Measurements from ENCODE around the gene FBLN1. TPM values are rescaled to one million over a fixed set of nuclear protein-coding genes. Genes with fewer than 3 reads are reported as not detected.

Gene FBLN1
- total and polyA plus RNA-seq, 2 donors (not counting 1 experiment from before 2014, with no cell fraction given) = not detected

GRCh38 chr22:45469281-45470073, 33.2 kb upstream of the FBLN1 start:
- Histone ChIP-seq H3K79me2 (ENCODE audit: control insufficient read depth, insufficient read depth, low read length) (no peaks in the 10 kb centered on the region), H3K4me3 (ENCODE audit: control extremely low read depth in 1 of 5, extremely low read depth in 1 of 5, insufficient read depth in 1 of 5, low read depth in 2 of 5, low read length in 4 of 5) (no peak overlapping the region), H3K36me3 (replicated peaks in 1 of 2; ENCODE audit: control extremely low read depth in 1 of 2, control insufficient read depth in 1 of 2, extremely low read depth in 1 of 2, insufficient read depth in 2 of 2, low read length in 1 of 2) (no peaks in the 10 kb centered on the region), H2AFZ (ENCODE audit: insufficient read depth, low read depth, low read length, poor library complexity, severe bottlenecking) (no peak overlapping the region), H3K4me2 (replicated peaks; ENCODE audit: low read depth, low read length, poor library complexity, severe bottlenecking) (no peak overlapping the region), H3K9me3 (ENCODE audit: control extremely low read depth in 1 of 3, control insufficient read depth in 2 of 3, insufficient read depth in 1 of 3, low read length in 2 of 3) (peaks cover 0 to 12% (median 0%) of the 10 kb centered on the region in 3 donors), H4K20me1 (ENCODE audit: control insufficient read depth, insufficient read depth, low read length, poor library complexity, severe bottlenecking) (no peaks in the 10 kb centered on the region), H3K27me3 (replicated peaks in 1 of 4; ENCODE audit: control extremely low read depth in 1 of 4, control insufficient read depth in 3 of 4, insufficient read depth in 4 of 4, low read length in 3 of 4) (no peaks in the 10 kb centered on the region), H3K4me1 (ENCODE audit: control insufficient read depth in 2 of 2, insufficient read depth in 2 of 2, low read length in 2 of 2) (no peaks in the 10 kb centered on the region), H3K9ac (ENCODE audit: low read length) (no peak overlapping the region), H3K27ac (ENCODE audit: low read length in 2 of 2) (no peak overlapping the region)
- TF ChIP-seq EZH2 (IDR thresholded peaks at IDR 0.05; ENCODE audit: borderline replicate concordance, insufficient read depth, low read depth, low read length, poor library complexity, severe bottlenecking) = no peak
- no peak for TF ChIP-seq CTCF (IDR thresholded peaks at IDR 0.05)
- Mint-ChIP-seq H3K27ac (no peak overlapping the region), H3K9me3 (ENCODE audit: insufficient read depth) (no peaks in the 10 kb centered on the region), H3K27me3 (peaks cover 15% of the 10 kb centered on the region), H3K4me1 (no peaks in the 10 kb centered on the region), H3K4me3 (no peak overlapping the region)
- WGBS (ENCODE audit: insufficient coverage) = 100% methylated on average over 2 of the region's 8 CpGs
- CTCF ChIA-PET = no interaction called here
- POLR2A ChIA-PET = no interaction called here
- ATAC-seq (ENCODE audit: low read depth) = no peak
- DNase-seq = no peak
- intact Hi-C loops (cut with micrococcal nuclease) = no loop called here

GRCh38 chr22:45470871-45471270, 31.8 kb upstream of the FBLN1 start:
- no peaks in the 10 kb centered on the region for H3K9me3 Mint-ChIP-seq (ENCODE audit: insufficient read depth)
- no peak for TF ChIP-seq EZH2 (IDR thresholded peaks at IDR 0.05; ENCODE audit: borderline replicate concordance, insufficient read depth, low read depth, low read length, poor library complexity, severe bottlenecking)
- no peak for TF ChIP-seq CTCF (IDR thresholded peaks at IDR 0.05)
- H3K27me3 Mint-ChIP-seq = peaks cover 25% of the 10 kb centered on the region
- 92% methylated on average over 7 of the region's 11 CpGs for WGBS (ENCODE audit: insufficient coverage)
- no peak overlapping the region for H3K4me2 ChIP-seq (replicated peaks; ENCODE audit: low read depth, low read length, poor library complexity, severe bottlenecking)
- no peak overlapping the region for H2AFZ ChIP-seq (ENCODE audit: insufficient read depth, low read depth, low read length, poor library complexity, severe bottlenecking)
- no peak overlapping the region for H3K9ac ChIP-seq (ENCODE audit: low read length)
- no peaks in the 10 kb centered on the region for H3K79me2 ChIP-seq (ENCODE audit: control insufficient read depth, insufficient read depth, low read length)
- no peaks in the 10 kb centered on the region for H4K20me1 ChIP-seq (ENCODE audit: control insufficient read depth, insufficient read depth, low read length, poor library complexity, severe bottlenecking)
- peaks cover 0 to 4% (median 0%) of the 10 kb centered on the region in 4 experiments for H3K27me3 ChIP-seq (replicated peaks in 1 of 4; ENCODE audit: control extremely low read depth in 1 of 4, control insufficient read depth in 3 of 4, insufficient read depth in 4 of 4, low read length in 3 of 4)
- H3K36me3 ChIP-seq (replicated peaks in 1 of 2; ENCODE audit: control extremely low read depth in 1 of 2, control insufficient read depth in 1 of 2, extremely low read depth in 1 of 2, insufficient read depth in 2 of 2, low read length in 1 of 2) = no peaks in the 10 kb centered on the region
- no peak overlapping the region for H3K4me3 ChIP-seq (ENCODE audit: control extremely low read depth in 1 of 5, extremely low read depth in 1 of 5, insufficient read depth in 1 of 5, low read depth in 2 of 5, low read length in 4 of 5)
- no peaks in the 10 kb centered on the region for H3K4me1 Mint-ChIP-seq
- ATAC-seq (ENCODE audit: low read depth) (no peak), DNase-seq (no peak)
- H3K27ac Mint-ChIP-seq = no peak overlapping the region
- POLR2A ChIA-PET = no interaction called here
- intact Hi-C loops (cut with micrococcal nuclease) = no loop called here
- H3K27ac ChIP-seq (ENCODE audit: low read length in 2 of 2) = no peak overlapping the region
- CTCF ChIA-PET = interaction anchor here (0.9 kb wide), 1 partner anchor 9 kb away, joined by 3 read pairs; no protein-coding TSS in a partner anchor
- peaks cover 0 to 12% (median 0%) of the 10 kb centered on the region in 3 donors for H3K9me3 ChIP-seq (ENCODE audit: control extremely low read depth in 1 of 3, control insufficient read depth in 2 of 3, insufficient read depth in 1 of 3, low read length in 2 of 3)
- H3K4me3 Mint-ChIP-seq = no peak overlapping the region
- no peaks in the 10 kb centered on the region for H3K4me1 ChIP-seq (ENCODE audit: control insufficient read depth in 2 of 2, insufficient read depth in 2 of 2, low read length in 2 of 2)

All from B cell (primary cell).